ENCODE results near the gene TMEM245.

The TMEM245 gene

GRCh38 chr9:109005678-109006077 lies 114.1 kb downstream of the TMEM245 start:
- Histone ChIP-seq H3K4me1 (ENCODE audit: control insufficient read depth, insufficient read depth, low read length) (no peaks in the 10 kb centered on the region), H3K36me3 (ENCODE audit: control insufficient read depth, insufficient read depth, low read length) (no peaks in the 10 kb centered on the region), H3K27ac (ENCODE audit: insufficient read depth, low read depth, low read length, poor library complexity, severe bottlenecking) (no peak overlapping the region), H3K9me3 (ENCODE audit: control insufficient read depth, low read length) (no peaks in the 10 kb centered on the region), H3K4me3 (ENCODE audit: insufficient read depth, low read depth, low read length) (no peak overlapping the region), H3K27me3 (ENCODE audit: control insufficient read depth, insufficient read depth, low read length, poor library complexity, severe bottlenecking) (no peaks in the 10 kb centered on the region)
- 95 to 100% methylated on average over 2 of the region's 3 CpGs for WGBS, 2 experiments

GRCh38 chr9:109003116-109003515 lies 116.6 kb downstream of the TMEM245 start:
- Histone ChIP-seq H3K9me3 (ENCODE audit: control insufficient read depth, low read length) (no peaks in the 10 kb centered on the region), H3K4me3 (ENCODE audit: insufficient read depth, low read depth, low read length) (no peak overlapping the region), H3K27ac (ENCODE audit: insufficient read depth, low read depth, low read length, poor library complexity, severe bottlenecking) (no peak overlapping the region), H3K36me3 (ENCODE audit: control insufficient read depth, insufficient read depth, low read length) (no peaks in the 10 kb centered on the region), H3K4me1 (ENCODE audit: control insufficient read depth, insufficient read depth, low read length) (no peaks in the 10 kb centered on the region), H3K27me3 (ENCODE audit: control insufficient read depth, insufficient read depth, low read length, poor library complexity, severe bottlenecking) (no peaks in the 10 kb centered on the region)
- 99 to 100% methylated on average over 1 to 2 of the region's 2 CpGs for WGBS, 2 experiments

- H3K9me3 ChIP-seq (ENCODE audit: control insufficient read depth, low read length): no peaks in the 10 kb centered on the region
- no peak overlapping the region for H3K4me3 ChIP-seq (ENCODE audit: insufficient read depth, low read depth, low read length)
- H3K36me3 ChIP-seq (ENCODE audit: control insufficient read depth, insufficient read depth, low read length): no peaks in the 10 kb centered on the region
- H3K27me3 ChIP-seq (ENCODE audit: control insufficient read depth, insufficient read depth, low read length, poor library complexity, severe bottlenecking): no peaks in the 10 kb centered on the region
- H3K27ac ChIP-seq (ENCODE audit: insufficient read depth, low read depth, low read length, poor library complexity, severe bottlenecking): no peak overlapping the region
- WGBS, 2 experiments: 96 to 97% methylated on average over 4 of the region's 4 CpGs
- H3K4me1 ChIP-seq (ENCODE audit: control insufficient read depth, insufficient read depth, low read length): no peaks in the 10 kb centered on the region
These were observed 117.6 kb downstream of the TMEM245 start for GRCh38 chr9:109002141-109002540.

- no peaks in the 10 kb centered on the region for H3K27me3 ChIP-seq (ENCODE audit: control insufficient read depth, insufficient read depth, low read length, poor library complexity, severe bottlenecking)
- H3K27ac ChIP-seq (ENCODE audit: insufficient read depth, low read depth, low read length, poor library complexity, severe bottlenecking): no peak overlapping the region
- no peaks in the 10 kb centered on the region for H3K36me3 ChIP-seq (ENCODE audit: control insufficient read depth, insufficient read depth, low read length)
- WGBS, 2 experiments: 83% methylated on average over 1 of the region's 1 CpG
- no peaks in the 10 kb centered on the region for H3K4me1 ChIP-seq (ENCODE audit: control insufficient read depth, insufficient read depth, low read length)
- no peaks in the 10 kb centered on the region for H3K9me3 ChIP-seq (ENCODE audit: control insufficient read depth, low read length)
- H3K4me3 ChIP-seq (ENCODE audit: insufficient read depth, low read depth, low read length): no peak overlapping the region
These were observed 118.5 kb downstream of the TMEM245 start for GRCh38 chr9:109001275-109001676.

- 85% methylated on average over 1 of the region's 1 CpG; no CpG with 5 or more reads in 1 of the 2 experiments for WGBS, 2 experiments
- no peaks in the 10 kb centered on the region for H3K9me3 ChIP-seq (ENCODE audit: control insufficient read depth, low read length)
- H3K4me3 ChIP-seq (ENCODE audit: insufficient read depth, low read depth, low read length): no peak overlapping the region
- no peaks in the 10 kb centered on the region for H3K4me1 ChIP-seq (ENCODE audit: control insufficient read depth, insufficient read depth, low read length)
- no peaks in the 10 kb centered on the region for H3K36me3 ChIP-seq (ENCODE audit: control insufficient read depth, insufficient read depth, low read length)
- H3K27me3 ChIP-seq (ENCODE audit: control insufficient read depth, insufficient read depth, low read length, poor library complexity, severe bottlenecking): no peaks in the 10 kb centered on the region
- H3K27ac ChIP-seq (ENCODE audit: insufficient read depth, low read depth, low read length, poor library complexity, severe bottlenecking): no peak overlapping the region
These were observed 122.6 kb downstream of the TMEM245 start for GRCh38 chr9:108997112-108997511.

- 100% methylated on average over 1 of the region's 1 CpG for WGBS, 2 experiments
These were observed 123.1 kb downstream of the TMEM245 start for GRCh38 chr9:108996643-108997042.

GRCh38 chr9:108994695-108995094 lies 125.1 kb downstream of the TMEM245 start:
- H3K36me3 ChIP-seq (ENCODE audit: control insufficient read depth, insufficient read depth, low read length): peaks cover 8% of the 10 kb centered on the region

More at GRCh38 chr9:108996643-108997042, 123.1 kb downstream of the TMEM245 start:
- no peaks in the 10 kb centered on the region for H3K36me3 ChIP-seq (ENCODE audit: control insufficient read depth, insufficient read depth, low read length)
- H3K27ac ChIP-seq (ENCODE audit: insufficient read depth, low read depth, low read length, poor library complexity, severe bottlenecking): no peak overlapping the region
- no peaks in the 10 kb centered on the region for H3K4me1 ChIP-seq (ENCODE audit: control insufficient read depth, insufficient read depth, low read length)
- H3K4me3 ChIP-seq (ENCODE audit: insufficient read depth, low read depth, low read length): no peak overlapping the region
- H3K27me3 ChIP-seq (ENCODE audit: control insufficient read depth, insufficient read depth, low read length, poor library complexity, severe bottlenecking): no peaks in the 10 kb centered on the region
- no peaks in the 10 kb centered on the region for H3K9me3 ChIP-seq (ENCODE audit: control insufficient read depth, low read length)

GRCh38 chr9:108991479-108991878 lies 128.3 kb downstream of the TMEM245 start:
- Histone ChIP-seq H3K27me3 (ENCODE audit: control insufficient read depth, insufficient read depth, low read length, poor library complexity, severe bottlenecking) (no peaks in the 10 kb centered on the region), H3K9me3 (ENCODE audit: control insufficient read depth, low read length) (no peaks in the 10 kb centered on the region), H3K4me1 (ENCODE audit: control insufficient read depth, insufficient read depth, low read length) (no peaks in the 10 kb centered on the region), H3K27ac (ENCODE audit: insufficient read depth, low read depth, low read length, poor library complexity, severe bottlenecking) (no peak overlapping the region), H3K4me3 (ENCODE audit: insufficient read depth, low read depth, low read length) (no peak overlapping the region), H3K36me3 (ENCODE audit: control insufficient read depth, insufficient read depth, low read length) (peaks cover 13% of the 10 kb centered on the region)
- WGBS, 2 experiments: 93 to 95% methylated on average over 4 of the region's 5 CpGs

More at GRCh38 chr9:108994695-108995094, 125.1 kb downstream of the TMEM245 start:
- H3K4me1 ChIP-seq (ENCODE audit: control insufficient read depth, insufficient read depth, low read length): no peaks in the 10 kb centered on the region
- WGBS, 2 experiments: 96 to 100% methylated on average over 2 of the region's 2 CpGs
- H3K27ac ChIP-seq (ENCODE audit: insufficient read depth, low read depth, low read length, poor library complexity, severe bottlenecking): no peak overlapping the region
- no peaks in the 10 kb centered on the region for H3K27me3 ChIP-seq (ENCODE audit: control insufficient read depth, insufficient read depth, low read length, poor library complexity, severe bottlenecking)
- no peaks in the 10 kb centered on the region for H3K9me3 ChIP-seq (ENCODE audit: control insufficient read depth, low read length)
- no peak overlapping the region for H3K4me3 ChIP-seq (ENCODE audit: insufficient read depth, low read depth, low read length)

- Histone ChIP-seq H3K9me3 (ENCODE audit: control insufficient read depth, low read length) (no peaks in the 10 kb centered on the region), H3K27ac (ENCODE audit: insufficient read depth, low read depth, low read length, poor library complexity, severe bottlenecking) (no peak overlapping the region), H3K4me1 (ENCODE audit: control insufficient read depth, insufficient read depth, low read length) (no peaks in the 10 kb centered on the region), H3K4me3 (ENCODE audit: insufficient read depth, low read depth, low read length) (no peak overlapping the region), H3K27me3 (ENCODE audit: control insufficient read depth, insufficient read depth, low read length, poor library complexity, severe bottlenecking) (no peaks in the 10 kb centered on the region), H3K36me3 (ENCODE audit: control insufficient read depth, insufficient read depth, low read length) (peaks cover 12% of the 10 kb centered on the region)
These were observed 135.9 kb downstream of the TMEM245 start for GRCh38 chr9:108983885-108984284.

GRCh38 chr9:108980893-108981292 lies 138.9 kb downstream of the TMEM245 start:
- H3K4me3 ChIP-seq (ENCODE audit: insufficient read depth, low read depth, low read length): no peak overlapping the region
- no peaks in the 10 kb centered on the region for H3K9me3 ChIP-seq (ENCODE audit: control insufficient read depth, low read length)
- no peaks in the 10 kb centered on the region for H3K27me3 ChIP-seq (ENCODE audit: control insufficient read depth, insufficient read depth, low read length, poor library complexity, severe bottlenecking)
- H3K27ac ChIP-seq (ENCODE audit: insufficient read depth, low read depth, low read length, poor library complexity, severe bottlenecking): no peak overlapping the region
- H3K36me3 ChIP-seq (ENCODE audit: control insufficient read depth, insufficient read depth, low read length): peaks cover 7% of the 10 kb centered on the region
- no peaks in the 10 kb centered on the region for H3K4me1 ChIP-seq (ENCODE audit: control insufficient read depth, insufficient read depth, low read length)
- WGBS, 2 experiments: 89 to 97% methylated on average over 2 of the region's 2 CpGs

- H3K27me3 ChIP-seq (ENCODE audit: control insufficient read depth, insufficient read depth, low read length, poor library complexity, severe bottlenecking): no peaks in the 10 kb centered on the region
- no peaks in the 10 kb centered on the region for H3K9me3 ChIP-seq (ENCODE audit: control insufficient read depth, low read length)
- no peak overlapping the region for H3K4me3 ChIP-seq (ENCODE audit: insufficient read depth, low read depth, low read length)
- peaks cover 10% of the 10 kb centered on the region for H3K36me3 ChIP-seq (ENCODE audit: control insufficient read depth, insufficient read depth, low read length)
- H3K4me1 ChIP-seq (ENCODE audit: control insufficient read depth, insufficient read depth, low read length): no peaks in the 10 kb centered on the region
- no peak overlapping the region for H3K27ac ChIP-seq (ENCODE audit: insufficient read depth, low read depth, low read length, poor library complexity, severe bottlenecking)
- 90 to 96% methylated on average over 1 of the region's 1 CpG for WGBS, 2 experiments
These were observed 141.5 kb downstream of the TMEM245 start for GRCh38 chr9:108978205-108978604.
